Heart right ventricle (tissue), 16 donors: Measurements from ENCODE around the gene KRTAP2-4. TPM values are rescaled to one million over a fixed set of nuclear protein-coding genes. Genes with fewer than 3 reads are reported as not detected.

Experiments used
- ATAC-seq, 8 donors: fragments of 200-7000 bp; cut with Tn5 transposase; one replicate each; pipeline ENCODE4 v1.9.1; 2020; ENCODE audit warnings: mild to moderate bottlenecking in 8 of 8, moderate library complexity in 8 of 8, moderate number of reproducible peaks in 1 of 8
- DNase-seq, 2 donors: peaks; one replicate each; pipeline ENCODE4 v3.0.0-alpha.2; 2020
- H3K27ac ChIP-seq, 10 donors: fragments of 200-600 bp; sonication (generic) in 2 of 10; one replicate each; pipeline versions ENCODE4 v1.5.0 to v1.8.0; 2020 to 2022; ENCODE audit warnings: mild to moderate bottlenecking in 3 of 10
- H3K27me3 ChIP-seq, 7 donors: fragments of 200-600 bp; one replicate each; pipeline ENCODE4 v1.8.0; 2021 to 2022; ENCODE audit warnings: mild to moderate bottlenecking in 2 of 7
- H3K36me3 ChIP-seq, 9 donors: fragments of 200-600 bp; sonication (generic) in 1 of 9; one replicate each; pipeline versions ENCODE4 v1.5.0 to v1.8.0; 2020 to 2022; ENCODE audit warnings: mild to moderate bottlenecking in 2 of 9
- H3K4me1 ChIP-seq, 9 donors: fragments of 200-600 bp; sonication (generic) in 1 of 9; one replicate each; pipeline versions ENCODE4 v1.5.0 to v1.8.0; 2020 to 2022; ENCODE audit warnings: mild to moderate bottlenecking in 4 of 9
- H3K4me3 ChIP-seq, 10 donors: fragments of 200-600 bp; sonication (generic) in 2 of 10; one replicate each; pipeline versions ENCODE4 v1.5.0 to v1.8.0; 2020 to 2022; ENCODE audit warnings: mild to moderate bottlenecking in 7 of 10, moderate library complexity in 2 of 10
- H3K9me3 ChIP-seq, 11 donors: fragments of 200-600 bp in 10 of 11; sonication (generic) in 2 of 11; one replicate each; pipeline versions ENCODE4 v1.5.0 to v1.8.0; 2013 to 2022; ENCODE audit warnings: mild to moderate bottlenecking in 2 of 11, control low read depth in 1 of 11, moderate library complexity in 1 of 11
- WGBS, 2 donors: extraction: QIAGEN DNeasy Blood & Tissue Kit; methylation state at CpG; one replicate each; pipeline ENCODE4 v1.1.7; 2013; ENCODE audit warnings: inconsistent platforms in 1 of 2; 5-methylcytosine and 5-hydroxymethylcytosine counted together
- intact Hi-C, 10 donors: fragments of 100-400 bp; cut with DNase I; formaldehyde crosslinking; loops; one replicate each; pipeline versions ENCODE4 v1.11.1 to v1.14.2; 2022
- polyA plus RNA-seq, 2 donors: library from polyadenylated mRNA; stranded (reverse); fragments of 200-250 nt; gene quantifications; one replicate each; pipeline ENCODE4 v1.2.3, GENCODE V29; 2013
- total RNA-seq, 10 donors: library from RNA; stranded (reverse); fragmentation: NEBNext Ultra II Directional in 3 of 10; extraction: Animal tissue kit (Norgen Biotek cat#: 25700) in 3 of 10; gene quantifications; one replicate each; pipeline versions ENCODE4 v1.2.1 to v1.2.4, GENCODE V29; 2021 to 2023
- TF ChIP-seq, protein P1 (sequence below), 9 donors: fragments of 200-600 bp; sonication (generic) in 2 of 9; IDR thresholded peaks; one replicate each; pipeline versions ENCODE4 v1.5.0 to v1.8.0; 2021 to 2022; ENCODE audit warnings: antibody characterized with exemption in 9 of 9, mild to moderate bottlenecking in 5 of 9, moderate library complexity in 1 of 9
- donor health status: Arrhythmogenic right ventricular cardiomyopathy.
- donor health status: ischemic (EF 13 %, LVEDD 7.1; RV severe dilation, severe dysfunction).
- donor health status: healthy with polysubstance abuse.
- donor health status: DM: no; HTN: yes; CAD: no.
- donor health status: DM: no; HTN: no; CAD: no.
- donor health status: ischemic (EF 25% LVEDD 6.9; RV normal size, moderate dysfunction).
- donor health status: ischemic (EF 25% LVEDD 5.7; RV mildly dilated, moderate dysfunction).
- donor health status: healthy.
- donor health status: DM: yes; HTN: yes; CAD: no.
- donor health status: Ischemic cardiomyopathy.
- donor health status: ischemic (EF 35%, LVEDD 5.7; RV mildly dilated, moderate dysfunction).
- donor health status: nonischemic (EF 11% LVEDD 7.7; RV severe dilation, severe dysfunction).
- donor health status: DM: yes; HTN: yes; CAD: no.
- donor health status: PGD.
- donor health status: ischemic (EF 29% LVEDD 5.4; RV normal size, mild dysfunction).
- donor health status: nonischemic (EF 23%, LVEDD 6.1; RV moderate dilation, normal function).

KRTAP2-4 gene
- total and polyA plus RNA-seq, 12 donors, result not detected

DNA sequence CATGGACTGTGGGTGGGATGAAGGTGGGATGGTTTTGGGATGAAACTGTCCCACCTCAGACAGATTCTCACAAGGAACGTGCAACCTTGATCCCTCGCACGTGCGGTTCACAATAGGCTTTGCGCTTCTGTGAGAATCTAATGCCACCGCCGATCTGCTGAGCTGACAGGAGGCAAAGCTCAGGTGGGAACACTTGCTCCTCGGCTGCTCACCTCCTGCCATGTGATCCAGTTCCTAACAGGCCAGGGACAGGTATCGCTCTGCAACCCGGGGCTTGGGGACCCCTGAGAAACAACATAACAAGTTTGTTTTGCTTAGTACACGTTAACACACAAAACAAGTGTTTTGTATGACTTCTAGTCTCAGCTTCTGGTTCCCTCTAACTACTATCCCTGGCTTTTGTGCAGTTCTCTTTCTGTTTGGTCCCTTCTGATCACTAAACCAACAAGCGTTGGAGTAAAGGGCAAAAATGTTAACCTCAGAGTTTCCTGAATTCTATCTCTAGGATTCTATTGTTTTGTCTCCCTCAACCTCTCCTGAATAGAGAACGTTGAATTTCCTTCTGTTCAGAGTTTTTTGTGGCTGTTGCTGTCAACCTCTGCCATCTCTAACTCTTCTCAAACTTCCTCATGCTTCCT lies 49.0 kb downstream of the KRTAP2-4 start:
- Histone ChIP-seq H3K36me3 (no peaks in the 10 kb centered on the region), H3K27ac (no peak overlapping the region), H3K4me3 (no peak overlapping the region), H3K4me1 (peaks cover 0 to 5% (median 0%) of the 10 kb centered on the region in 9 donors), H3K27me3 (peaks cover 0 to 7% (median 0%) of the 10 kb centered on the region in 7 donors), H3K9me3 (peaks cover 0 to 8% (median 0%) of the 10 kb centered on the region in 11 donors)
- TF ChIP-seq, protein P1, sequence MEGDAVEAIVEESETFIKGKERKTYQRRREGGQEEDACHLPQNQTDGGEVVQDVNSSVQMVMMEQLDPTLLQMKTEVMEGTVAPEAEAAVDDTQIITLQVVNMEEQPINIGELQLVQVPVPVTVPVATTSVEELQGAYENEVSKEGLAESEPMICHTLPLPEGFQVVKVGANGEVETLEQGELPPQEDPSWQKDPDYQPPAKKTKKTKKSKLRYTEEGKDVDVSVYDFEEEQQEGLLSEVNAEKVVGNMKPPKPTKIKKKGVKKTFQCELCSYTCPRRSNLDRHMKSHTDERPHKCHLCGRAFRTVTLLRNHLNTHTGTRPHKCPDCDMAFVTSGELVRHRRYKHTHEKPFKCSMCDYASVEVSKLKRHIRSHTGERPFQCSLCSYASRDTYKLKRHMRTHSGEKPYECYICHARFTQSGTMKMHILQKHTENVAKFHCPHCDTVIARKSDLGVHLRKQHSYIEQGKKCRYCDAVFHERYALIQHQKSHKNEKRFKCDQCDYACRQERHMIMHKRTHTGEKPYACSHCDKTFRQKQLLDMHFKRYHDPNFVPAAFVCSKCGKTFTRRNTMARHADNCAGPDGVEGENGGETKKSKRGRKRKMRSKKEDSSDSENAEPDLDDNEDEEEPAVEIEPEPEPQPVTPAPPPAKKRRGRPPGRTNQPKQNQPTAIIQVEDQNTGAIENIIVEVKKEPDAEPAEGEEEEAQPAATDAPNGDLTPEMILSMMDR (IDR thresholded peaks at IDR 0.05), result no peak
- intact Hi-C loops, result no loop called here
- no peak for ATAC-seq
- WGBS, 2 donors, result 78 to 83% methylated on average over 13 of the region's 13 CpGs
- DNase-seq, result no peak

DNA sequence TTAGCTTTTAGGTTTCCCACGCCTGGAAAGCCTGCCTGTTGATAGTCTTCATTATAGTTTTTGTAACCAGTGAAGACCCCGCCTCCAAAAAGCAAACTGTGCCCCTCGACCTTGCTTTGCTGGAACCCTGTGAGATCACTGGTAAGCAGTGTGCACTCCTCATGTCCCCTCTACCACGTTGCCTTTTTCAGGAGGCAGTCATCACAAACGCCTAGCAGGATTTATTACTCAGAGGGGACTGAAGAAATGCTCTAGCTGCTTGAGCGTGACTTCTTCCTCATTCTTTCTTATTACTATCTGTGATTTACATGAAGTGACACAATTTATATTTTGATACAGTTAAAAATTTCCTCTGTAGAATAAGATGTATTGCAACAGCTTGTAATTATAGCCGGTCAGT lies 50.2 kb downstream of the KRTAP2-4 start:
- intact Hi-C loops, result no loop called here
- ATAC-seq, result no peak
- Histone ChIP-seq H3K4me1 (peaks cover 0 to 5% (median 0%) of the 10 kb centered on the region in 9 donors), H3K36me3 (no peaks in the 10 kb centered on the region), H3K4me3 (no peak overlapping the region), H3K9me3 (no peaks in the 10 kb centered on the region), H3K27ac (no peak overlapping the region), H3K27me3 (peaks cover 0 to 7% (median 0%) of the 10 kb centered on the region in 7 donors)
- TF ChIP-seq, protein P1 (IDR thresholded peaks at IDR 0.05), result no peak
- no peak for DNase-seq
- 70% methylated on average over 7 of the region's 7 CpGs for WGBS, 2 donors

Other genes starting within 250 kb of the KRTAP2-4 start
Only the 30 nearest of the 39 such genes appear.
- gene KRT20, start 180.6 kb downstream of the KRTAP2-4 start, total RNA-seq, result not detected
- gene KRT20, start 180.6 kb downstream of the KRTAP2-4 start, polyA plus RNA-seq, result not detected
- under 1 TPM in 3 of 10 donors, not detected in 7; 0.19 to 0.25 (median 0.23) TPM for gene KRT23, start 128.2 kb downstream of the KRTAP2-4 start, total RNA-seq
- under 1 TPM in 1 of 2 donors, not detected in 1; 0.01 TPM for gene KRT23, start 128.2 kb downstream of the KRTAP2-4 start, polyA plus RNA-seq
- not detected for gene KRT39, start 98.9 kb downstream of the KRTAP2-4 start, total RNA-seq
- not detected for gene KRT39, start 98.9 kb downstream of the KRTAP2-4 start, polyA plus RNA-seq
- gene KRT40, start 81.6 kb downstream of the KRTAP2-4 start, total RNA-seq, result not detected
- gene KRT40, start 81.6 kb downstream of the KRTAP2-4 start, polyA plus RNA-seq, result not detected
- gene KRTAP3-3, start 71.7 kb downstream of the KRTAP2-4 start, total RNA-seq, result not detected
- gene KRTAP3-3, start 71.7 kb downstream of the KRTAP2-4 start, polyA plus RNA-seq, result not detected
- not detected for gene KRTAP3-2, start 66.0 kb downstream of the KRTAP2-4 start, total RNA-seq
- not detected for gene KRTAP3-2, start 66.0 kb downstream of the KRTAP2-4 start, polyA plus RNA-seq
- not detected for gene KRTAP3-1, start 56.8 kb downstream of the KRTAP2-4 start, total RNA-seq
- gene KRTAP3-1, start 56.8 kb downstream of the KRTAP2-4 start, polyA plus RNA-seq, result not detected
- gene KRTAP1-5, start 38.7 kb downstream of the KRTAP2-4 start, total RNA-seq, result not detected
- not detected for gene KRTAP1-5, start 38.7 kb downstream of the KRTAP2-4 start, polyA plus RNA-seq
- gene KRTAP1-4, start 35.7 kb downstream of the KRTAP2-4 start, total RNA-seq, result not detected
- not detected for gene KRTAP1-4, start 35.7 kb downstream of the KRTAP2-4 start, polyA plus RNA-seq
- gene KRTAP1-3, start 31.0 kb downstream of the KRTAP2-4 start, total RNA-seq, result not detected
- gene KRTAP1-3, start 31.0 kb downstream of the KRTAP2-4 start, polyA plus RNA-seq, result not detected
- gene KRTAP1-1, start 24.4 kb downstream of the KRTAP2-4 start, total RNA-seq, result not detected
- not detected for gene KRTAP1-1, start 24.4 kb downstream of the KRTAP2-4 start, polyA plus RNA-seq
- not detected for gene KRTAP2-1, start 18.6 kb downstream of the KRTAP2-4 start, total RNA-seq
- gene KRTAP2-1, start 18.6 kb downstream of the KRTAP2-4 start, polyA plus RNA-seq, result not detected
- gene KRTAP2-2, start 10.6 kb downstream of the KRTAP2-4 start, total RNA-seq, result not detected
- not detected for gene KRTAP2-2, start 10.6 kb downstream of the KRTAP2-4 start, polyA plus RNA-seq
- not detected for gene KRTAP2-3, start 5.8 kb downstream of the KRTAP2-4 start, total RNA-seq
- gene KRTAP2-3, start 5.8 kb downstream of the KRTAP2-4 start, polyA plus RNA-seq, result not detected
- gene KRTAP4-7, start 18.3 kb upstream of the KRTAP2-4 start, total RNA-seq, result not detected
- gene KRTAP4-7, start 18.3 kb upstream of the KRTAP2-4 start, polyA plus RNA-seq, result not detected
- not detected for gene KRTAP4-8, start 32.3 kb upstream of the KRTAP2-4 start, total RNA-seq
- gene KRTAP4-8, start 32.3 kb upstream of the KRTAP2-4 start, polyA plus RNA-seq, result not detected
- not detected for gene KRTAP4-16, start 36.3 kb upstream of the KRTAP2-4 start, total RNA-seq
- not detected for gene KRTAP4-16, start 36.3 kb upstream of the KRTAP2-4 start, polyA plus RNA-seq
- gene KRTAP4-9, start 39.5 kb upstream of the KRTAP2-4 start, total RNA-seq, result not detected
- not detected for gene KRTAP4-9, start 39.5 kb upstream of the KRTAP2-4 start, polyA plus RNA-seq
- gene KRTAP4-11, start 52.5 kb upstream of the KRTAP2-4 start, total RNA-seq, result not detected
- gene KRTAP4-11, start 52.5 kb upstream of the KRTAP2-4 start, polyA plus RNA-seq, result not detected
- not detected for gene KRTAP4-12, start 58.3 kb upstream of the KRTAP2-4 start, total RNA-seq
- gene KRTAP4-12, start 58.3 kb upstream of the KRTAP2-4 start, polyA plus RNA-seq, result not detected
- gene KRTAP4-6, start 74.7 kb upstream of the KRTAP2-4 start, total RNA-seq, result not detected
- gene KRTAP4-6, start 74.7 kb upstream of the KRTAP2-4 start, polyA plus RNA-seq, result not detected
- not detected for gene KRTAP4-5, start 83.9 kb upstream of the KRTAP2-4 start, total RNA-seq
- gene KRTAP4-5, start 83.9 kb upstream of the KRTAP2-4 start, polyA plus RNA-seq, result not detected
- gene KRTAP4-4, start 94.9 kb upstream of the KRTAP2-4 start, total RNA-seq, result not detected
- gene KRTAP4-4, start 94.9 kb upstream of the KRTAP2-4 start, polyA plus RNA-seq, result not detected
- not detected for gene KRTAP4-3, start 102.3 kb upstream of the KRTAP2-4 start, total RNA-seq
- gene KRTAP4-3, start 102.3 kb upstream of the KRTAP2-4 start, polyA plus RNA-seq, result not detected
- gene KRTAP4-2, start 112.3 kb upstream of the KRTAP2-4 start, total RNA-seq, result not detected
- gene KRTAP4-2, start 112.3 kb upstream of the KRTAP2-4 start, polyA plus RNA-seq, result not detected
- gene KRTAP4-1, start 119.0 kb upstream of the KRTAP2-4 start, total RNA-seq, result not detected
- not detected for gene KRTAP4-1, start 119.0 kb upstream of the KRTAP2-4 start, polyA plus RNA-seq
- not detected for gene KRTAP9-1, start 124.0 kb upstream of the KRTAP2-4 start, total RNA-seq
- gene KRTAP9-1, start 124.0 kb upstream of the KRTAP2-4 start, polyA plus RNA-seq, result not detected
- gene KRTAP9-2, start 160.8 kb upstream of the KRTAP2-4 start, total RNA-seq, result not detected
- gene KRTAP9-2, start 160.8 kb upstream of the KRTAP2-4 start, polyA plus RNA-seq, result not detected
- not detected for gene KRTAP9-3, start 166.6 kb upstream of the KRTAP2-4 start, total RNA-seq
- gene KRTAP9-3, start 166.6 kb upstream of the KRTAP2-4 start, polyA plus RNA-seq, result not detected
- not detected for gene KRTAP9-8, start 172.1 kb upstream of the KRTAP2-4 start, total RNA-seq
- not detected for gene KRTAP9-8, start 172.1 kb upstream of the KRTAP2-4 start, polyA plus RNA-seq